Retinal pigment epithelial cell (primary cell): ENCODE results near the gene UNC5B.

ENCODE experiments used
- DNase-seq: peaks from one replicate; pipeline ENCODE4 v3.0.0-alpha.2; 2010; ENCODE audit warnings: low read depth
- H3K4me3 ChIP-seq: 2 replicates; pipeline ENCODE4 v1.5.1; 2011; ENCODE audit warnings: mild to moderate bottlenecking, low read length, control low read depth, moderate library complexity
- TF ChIP-seq, protein P1 (sequence below): conservative IDR thresholded peaks from 2 replicates; pipeline ENCODE4 v1.5.1; 2011; ENCODE audit warnings: low read depth, low read length, control low read depth, inconsistent platforms

Gene UNC5B

DNA sequence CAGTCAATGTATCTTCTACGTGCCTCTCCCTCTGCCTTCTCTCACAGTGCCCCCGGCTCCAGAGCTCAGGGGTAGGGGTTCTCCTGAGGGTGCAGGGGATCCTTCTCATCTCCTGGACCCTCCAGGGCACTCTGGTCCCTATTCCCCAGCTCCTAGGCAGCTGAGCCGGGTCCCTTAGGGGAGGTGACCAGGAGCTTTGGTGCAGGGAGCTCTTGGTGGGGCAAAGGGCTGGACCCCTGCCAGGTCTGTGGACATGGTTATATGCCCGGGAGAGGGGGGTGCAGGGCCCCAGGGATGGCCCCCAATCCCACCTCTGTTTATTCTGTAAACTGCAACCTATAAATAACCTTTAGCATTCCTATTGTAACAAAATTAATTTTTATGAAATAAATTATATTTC lies 90.1 kb downstream of the UNC5B start:
- DNase-seq: no peak
- TF ChIP-seq, protein P1, sequence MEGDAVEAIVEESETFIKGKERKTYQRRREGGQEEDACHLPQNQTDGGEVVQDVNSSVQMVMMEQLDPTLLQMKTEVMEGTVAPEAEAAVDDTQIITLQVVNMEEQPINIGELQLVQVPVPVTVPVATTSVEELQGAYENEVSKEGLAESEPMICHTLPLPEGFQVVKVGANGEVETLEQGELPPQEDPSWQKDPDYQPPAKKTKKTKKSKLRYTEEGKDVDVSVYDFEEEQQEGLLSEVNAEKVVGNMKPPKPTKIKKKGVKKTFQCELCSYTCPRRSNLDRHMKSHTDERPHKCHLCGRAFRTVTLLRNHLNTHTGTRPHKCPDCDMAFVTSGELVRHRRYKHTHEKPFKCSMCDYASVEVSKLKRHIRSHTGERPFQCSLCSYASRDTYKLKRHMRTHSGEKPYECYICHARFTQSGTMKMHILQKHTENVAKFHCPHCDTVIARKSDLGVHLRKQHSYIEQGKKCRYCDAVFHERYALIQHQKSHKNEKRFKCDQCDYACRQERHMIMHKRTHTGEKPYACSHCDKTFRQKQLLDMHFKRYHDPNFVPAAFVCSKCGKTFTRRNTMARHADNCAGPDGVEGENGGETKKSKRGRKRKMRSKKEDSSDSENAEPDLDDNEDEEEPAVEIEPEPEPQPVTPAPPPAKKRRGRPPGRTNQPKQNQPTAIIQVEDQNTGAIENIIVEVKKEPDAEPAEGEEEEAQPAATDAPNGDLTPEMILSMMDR: no peak
- H3K4me3 ChIP-seq: no peak overlapping the region

DNA sequence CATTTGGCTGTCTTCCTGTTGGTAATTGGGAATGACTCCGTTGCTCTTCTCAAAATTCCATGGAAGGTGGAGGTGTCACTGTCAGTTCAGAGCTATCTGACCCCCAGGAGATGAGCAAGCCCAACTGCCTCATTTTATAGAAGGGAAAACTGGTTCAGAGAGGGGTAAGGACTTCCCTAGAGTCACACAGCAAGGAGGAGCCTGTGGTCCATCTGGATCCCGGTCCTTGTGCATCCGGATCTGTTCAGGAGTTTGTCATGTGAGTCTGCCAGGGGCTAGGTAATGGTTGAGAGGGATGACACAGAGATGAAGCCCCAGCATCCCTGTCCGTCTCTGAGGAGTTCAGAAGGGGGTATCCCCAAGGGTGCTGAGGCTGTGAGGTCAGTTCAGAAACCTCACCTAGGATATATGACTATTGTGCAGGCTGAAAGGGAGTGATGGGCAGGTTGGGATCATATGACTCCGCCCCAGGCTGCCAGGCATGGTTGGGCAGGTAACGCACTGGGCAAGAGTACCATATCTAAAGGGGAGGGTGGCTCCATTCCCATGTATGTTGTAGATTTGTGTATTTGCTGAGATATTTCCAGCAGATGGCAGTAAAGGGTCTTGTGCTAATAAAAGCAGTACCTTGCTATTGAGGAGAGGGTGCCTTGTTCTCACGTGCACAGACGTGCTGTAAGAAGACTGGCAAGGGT lies 90.7 kb downstream of the UNC5B start:
- peak; percentile 27 for DNase-seq
- no peak overlapping the region for H3K4me3 ChIP-seq
- TF ChIP-seq, protein P1: peak; percentile 60

DNA sequence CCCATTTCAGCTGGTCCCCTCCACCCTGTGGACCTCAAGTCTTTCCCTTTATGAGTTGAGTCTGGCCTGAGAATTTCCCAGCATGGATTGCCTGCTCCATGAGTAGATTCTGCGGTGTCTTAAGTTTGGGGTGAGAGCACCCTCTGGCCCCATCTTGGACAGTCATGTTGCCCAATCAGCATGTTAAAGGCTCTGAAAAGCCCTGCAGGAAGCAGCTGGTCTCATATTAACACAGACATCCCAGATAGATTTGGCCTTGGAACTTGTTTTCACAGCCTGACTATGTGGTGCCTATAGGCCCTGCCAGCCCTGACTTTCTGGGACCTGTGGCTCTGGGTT lies 91.2 kb downstream of the UNC5B start:
- TF ChIP-seq, protein P1: no peak
- H3K4me3 ChIP-seq: no peak overlapping the region

DNA sequence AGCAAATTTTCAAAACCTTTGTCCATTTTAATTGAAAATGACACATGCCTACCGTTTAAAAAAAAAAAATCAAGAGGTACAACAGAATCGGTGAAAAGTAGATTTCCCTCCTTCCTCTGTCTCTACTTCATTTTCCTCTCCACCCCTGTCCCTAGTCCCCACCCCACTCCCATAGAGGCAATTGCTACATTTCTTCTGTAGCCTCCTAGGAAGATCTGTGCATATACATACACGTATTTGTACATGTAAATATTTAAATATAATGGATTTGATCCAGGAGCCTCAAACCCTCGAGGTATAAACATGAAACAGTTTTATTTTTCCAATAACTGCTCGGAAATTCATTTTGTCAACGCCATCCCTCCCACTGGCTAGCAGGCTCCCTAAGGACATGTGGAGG lies 92.5 kb downstream of the UNC5B start:
- no peak overlapping the region for H3K4me3 ChIP-seq
- DNase-seq: no peak
- TF ChIP-seq, protein P1: no peak

More for the DNA sequence above, 91.2 kb downstream of the UNC5B start:
- no peak for DNase-seq

DNA sequence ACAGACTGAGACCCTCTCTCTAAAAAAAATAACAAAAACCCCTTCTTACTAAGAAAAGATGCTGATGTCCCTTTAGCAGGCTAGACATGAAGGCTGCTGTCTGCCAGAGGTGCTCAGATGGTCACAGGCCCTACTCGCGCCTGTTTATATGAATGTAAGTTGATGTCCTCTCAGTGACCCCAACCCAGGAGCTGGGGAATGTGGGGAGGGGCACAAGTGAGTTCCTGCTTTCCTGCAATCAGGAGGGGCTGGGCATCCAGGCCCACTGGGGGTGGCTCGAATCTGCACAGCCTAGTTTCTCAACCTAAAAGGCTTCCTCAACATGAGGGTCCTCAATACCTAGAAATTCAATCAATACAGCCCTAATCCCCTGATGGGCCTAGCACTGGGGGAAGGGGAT lies 94.6 kb downstream of the UNC5B start:
- TF ChIP-seq, protein P1: no peak
- H3K4me3 ChIP-seq: no peak overlapping the region
- no peak for DNase-seq

DNA sequence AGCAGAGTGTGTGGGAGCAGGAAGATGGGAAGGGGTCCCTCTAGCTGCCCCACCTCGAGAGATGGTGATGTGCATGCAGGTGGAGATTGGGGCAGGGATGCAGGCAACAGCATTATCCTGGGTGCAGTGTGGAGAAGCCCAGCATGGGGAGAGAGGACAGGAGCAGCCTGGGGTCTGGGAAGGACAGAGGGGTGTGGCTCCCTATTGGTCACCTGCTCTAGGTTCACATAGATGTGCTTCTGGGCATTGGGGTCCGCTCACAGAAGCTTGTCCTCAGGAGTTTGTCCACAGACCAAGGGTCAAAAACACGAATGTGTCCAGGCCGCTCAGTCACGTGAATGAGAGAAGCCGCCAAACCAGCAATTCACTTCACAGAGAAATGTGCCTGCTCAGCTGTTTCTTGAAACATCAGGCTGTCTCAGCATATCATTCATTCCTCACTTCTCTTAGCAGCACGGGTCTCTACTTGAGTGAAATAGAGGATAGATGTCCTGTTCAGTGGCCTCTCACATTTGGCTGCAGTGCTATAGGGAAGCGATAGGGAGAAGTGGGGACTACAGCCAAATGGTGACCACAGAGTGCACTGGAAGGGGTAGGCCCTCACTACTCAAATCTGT lies 95.2 kb downstream of the UNC5B start:
- no peak overlapping the region for H3K4me3 ChIP-seq
- TF ChIP-seq, protein P1: no peak
- DNase-seq: no peak

DNA sequence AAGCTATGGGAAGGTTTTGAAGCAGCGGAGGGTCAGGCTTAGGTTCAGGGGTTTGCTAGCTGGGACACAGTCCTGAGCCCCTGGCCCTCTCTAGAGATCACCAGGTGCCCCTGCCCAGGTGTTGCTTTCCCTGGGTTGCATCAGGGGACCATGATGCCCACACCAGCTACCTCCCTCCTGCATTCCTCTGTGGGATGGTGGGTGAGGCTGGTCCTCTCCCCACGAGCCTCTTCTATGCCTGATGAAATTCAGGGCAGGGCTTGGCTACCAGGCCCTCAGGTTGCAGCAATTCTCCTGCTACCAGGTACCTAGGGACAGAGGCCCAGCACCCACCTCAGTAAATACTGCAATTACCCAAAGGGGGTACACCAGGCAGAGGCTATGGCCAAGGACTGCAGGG lies 95.9 kb downstream of the UNC5B start:
- H3K4me3 ChIP-seq: no peak overlapping the region
- TF ChIP-seq, protein P1: no peak

More for the DNA sequence above, 95.9 kb downstream of the UNC5B start:
- DNase-seq: no peak
